Vagina (tissue), 2 donors: ENCODE measurements around the gene POFUT1. TPM values are rescaled to one million over a fixed set of nuclear protein-coding genes. Genes with fewer than 3 reads are reported as not detected.
A peak's percentile ranks its signal among the peaks of the same experiment; 100 is the strongest.

Experiments
- DNase-seq, 2 donors: peaks; one replicate each; pipeline ENCODE4 v3.0.0-alpha.2; 2017; ENCODE audit errors: extremely low spot score in 2 of 2
- H3K27ac ChIP-seq: fragments of 200-600 bp; sonication (generic); one replicate; pipeline ENCODE4 v1.5.1; 2019
- H3K27me3 ChIP-seq: fragments of 200-600 bp; sonication (generic); one replicate; pipeline ENCODE4 v1.5.1; 2019
- H3K36me3 ChIP-seq, 2 donors: fragments of 200-600 bp; sonication (generic); one replicate each; pipeline ENCODE4 v1.5.1; 2017 to 2019
- H3K4me1 ChIP-seq: fragments of 200-600 bp; sonication (generic); one replicate; pipeline ENCODE4 v1.5.1; 2019
- H3K4me3 ChIP-seq, 2 donors: fragments of 200-600 bp; sonication (generic); 1 replicate in 1 of 2; 2 replicates in 1 of 2; pipeline ENCODE4 v1.5.1; 2016 to 2019
- H3K9me3 ChIP-seq: fragments of 200-600 bp; sonication (generic); one replicate; pipeline ENCODE4 v1.5.1; 2019
- POLR2A ChIP-seq, 2 donors: fragments of 450-650 bp; IDR thresholded peaks; one replicate each; pipeline ENCODE4 v1.6.1; 2017; ENCODE audit warnings: antibody characterized with exemption in 2 of 2, mild to moderate bottlenecking in 2 of 2, moderate library complexity in 2 of 2
- POLR2AphosphoS5 ChIP-seq, 2 donors: sonication (generic); formaldehyde crosslinking; IDR thresholded peaks; one replicate each; pipeline ENCODE4 v1.9.0; 2017; ENCODE audit warnings: antibody characterized with exemption in 2 of 2, mild to moderate bottlenecking in 2 of 2, low read depth in 1 of 2; ENCODE audit not compliant: insufficient read depth in 1 of 2
- intact Hi-C: fragments of 100-400 bp; cut with DNase I; formaldehyde crosslinking; loops from one replicate; pipeline ENCODE4 v1.15.1; 2023
- total RNA-seq: library from RNA; depleted of rRNA; stranded (reverse); fragments of >200 nt; gene quantifications from one replicate; pipeline ENCODE4 v1.2.3, GENCODE V29; 2016
- TF ChIP-seq, protein P1 (sequence below), 3 experiments: fragments of 450-650 bp in 2 of 3; fragments of 200-600 bp in 1 of 3; sonication (generic) in 1 of 3; IDR thresholded peaks; one replicate each; pipeline ENCODE4 v1.5.1; 2017 to 2019; ENCODE audit warnings: antibody characterized with exemption in 3 of 3, mild to moderate bottlenecking in 2 of 3, moderate library complexity in 2 of 3

Gene POFUT1
- 27.7 TPM for total RNA-seq

DNA sequence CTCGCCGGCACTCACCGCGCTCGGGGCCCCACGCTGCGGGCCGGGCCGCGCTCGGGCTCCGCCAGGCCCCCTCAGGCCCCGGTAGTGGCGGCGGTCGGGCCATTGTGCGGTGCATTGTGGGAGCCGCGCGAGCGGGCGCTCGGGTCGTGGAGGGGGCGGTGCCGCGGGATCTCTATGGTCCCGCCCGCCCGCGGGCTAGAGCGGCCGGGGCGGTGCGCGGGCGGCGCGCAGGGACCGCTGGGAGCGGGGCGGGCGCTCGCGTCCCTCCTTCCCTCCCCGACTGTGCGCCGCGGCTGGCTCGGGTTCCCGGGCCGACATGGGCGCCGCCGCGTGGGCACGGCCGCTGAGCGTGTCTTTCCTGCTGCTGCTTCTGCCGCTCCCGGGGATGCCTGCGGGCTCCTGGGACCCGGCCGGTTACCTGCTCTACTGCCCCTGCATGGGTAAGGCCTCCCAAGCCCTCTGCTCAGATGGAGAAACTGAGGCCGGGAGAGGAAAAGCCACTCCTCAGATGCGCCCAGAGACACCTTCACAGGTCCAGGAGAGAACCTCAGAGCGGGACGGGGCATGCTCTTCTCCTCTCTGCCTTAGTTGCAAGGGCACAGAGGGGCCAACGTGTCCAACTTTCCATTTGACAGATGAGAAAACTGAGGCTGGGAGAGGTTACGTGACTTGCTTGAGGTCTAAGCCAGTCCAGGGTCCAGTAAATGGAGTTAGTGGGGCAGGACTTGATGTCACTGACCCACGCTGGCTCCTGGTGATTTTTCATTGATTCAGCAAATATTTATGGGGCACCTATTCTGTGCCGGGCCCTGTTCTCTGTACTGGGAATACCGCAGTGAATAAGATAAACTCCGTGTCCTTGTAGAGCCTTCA, at the start of gene POFUT1, which contains the start of gene PLAGL2:
Gene POFUT1 (plus strand): TSS at position 255 of the 873 bp plus-strand sequence. CDS start 62 bp downstream, at position 317.
Gene PLAGL2 (minus strand): TSS at position 118 of the 873 bp plus-strand sequence. CDS start 5,565 bp downstream, outside the sequence.
- TF ChIP-seq POLR2AphosphoS5 (IDR thresholded peaks at IDR 0.05; ENCODE audit: insufficient read depth in 1 of 2, low read depth in 1 of 2): peak in 1 of 2 donors; percentile 60
- TF ChIP-seq, protein P1, sequence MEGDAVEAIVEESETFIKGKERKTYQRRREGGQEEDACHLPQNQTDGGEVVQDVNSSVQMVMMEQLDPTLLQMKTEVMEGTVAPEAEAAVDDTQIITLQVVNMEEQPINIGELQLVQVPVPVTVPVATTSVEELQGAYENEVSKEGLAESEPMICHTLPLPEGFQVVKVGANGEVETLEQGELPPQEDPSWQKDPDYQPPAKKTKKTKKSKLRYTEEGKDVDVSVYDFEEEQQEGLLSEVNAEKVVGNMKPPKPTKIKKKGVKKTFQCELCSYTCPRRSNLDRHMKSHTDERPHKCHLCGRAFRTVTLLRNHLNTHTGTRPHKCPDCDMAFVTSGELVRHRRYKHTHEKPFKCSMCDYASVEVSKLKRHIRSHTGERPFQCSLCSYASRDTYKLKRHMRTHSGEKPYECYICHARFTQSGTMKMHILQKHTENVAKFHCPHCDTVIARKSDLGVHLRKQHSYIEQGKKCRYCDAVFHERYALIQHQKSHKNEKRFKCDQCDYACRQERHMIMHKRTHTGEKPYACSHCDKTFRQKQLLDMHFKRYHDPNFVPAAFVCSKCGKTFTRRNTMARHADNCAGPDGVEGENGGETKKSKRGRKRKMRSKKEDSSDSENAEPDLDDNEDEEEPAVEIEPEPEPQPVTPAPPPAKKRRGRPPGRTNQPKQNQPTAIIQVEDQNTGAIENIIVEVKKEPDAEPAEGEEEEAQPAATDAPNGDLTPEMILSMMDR (IDR thresholded peaks at IDR 0.05): no peak
- TF ChIP-seq POLR2A (IDR thresholded peaks at IDR 0.05): peak in 1 of 2 donors; percentile 48
- intact Hi-C loops: no loop called here
- H3K4me1 ChIP-seq: peaks cover 63% of the 10 kb centered on the region
- no peaks in the 10 kb centered on the region for H3K27me3 ChIP-seq
- H3K4me3 ChIP-seq: peak within 1 kb of the TSS; percentile 100
- peak within 1 kb of the TSS; percentile 96 for H3K27ac ChIP-seq
- no peaks in the 10 kb centered on the region for H3K36me3 ChIP-seq
- no peaks in the 10 kb centered on the region for H3K9me3 ChIP-seq
- no peak for DNase-seq

DNA sequence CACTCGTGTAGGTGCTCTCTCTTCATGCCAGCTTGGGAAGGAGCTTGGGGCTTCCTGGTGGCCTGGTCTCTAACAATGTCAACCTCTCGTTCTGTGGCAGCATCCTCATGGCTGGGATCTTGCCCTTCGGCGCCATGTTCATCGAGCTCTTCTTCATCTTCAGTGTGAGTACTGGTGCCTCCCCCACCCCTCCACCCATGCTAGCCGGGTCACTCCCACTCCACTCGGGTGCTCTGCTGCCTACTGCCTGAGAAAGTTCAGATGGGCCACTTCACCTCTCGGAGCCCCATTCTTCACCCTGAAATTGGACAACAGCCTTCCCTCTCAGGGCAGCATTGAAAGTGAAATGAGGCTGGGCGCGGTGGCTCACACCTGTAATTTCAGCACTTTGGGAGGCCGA, 49.3 kb upstream of the POFUT1 start:
- H3K9me3 ChIP-seq: no peaks in the 10 kb centered on the region
- no peak for DNase-seq
- intact Hi-C loops: loop anchor here (10.0 kb wide), 1 partner anchor 1036 kb away; no protein-coding TSS in a partner anchor
- no peaks in the 10 kb centered on the region for H3K27me3 ChIP-seq
- no peak overlapping the region for H3K4me3 ChIP-seq
- no peak overlapping the region for H3K27ac ChIP-seq
- TF ChIP-seq POLR2AphosphoS5 (IDR thresholded peaks at IDR 0.05; ENCODE audit: insufficient read depth in 1 of 2, low read depth in 1 of 2): no peak
- TF ChIP-seq, protein P1 (IDR thresholded peaks at IDR 0.05): no peak
- no peak for TF ChIP-seq POLR2A (IDR thresholded peaks at IDR 0.05)
- peaks cover 12% of the 10 kb centered on the region for H3K4me1 ChIP-seq
- peaks cover 0 to 75% of the 10 kb centered on the region in 2 donors for H3K36me3 ChIP-seq

DNA sequence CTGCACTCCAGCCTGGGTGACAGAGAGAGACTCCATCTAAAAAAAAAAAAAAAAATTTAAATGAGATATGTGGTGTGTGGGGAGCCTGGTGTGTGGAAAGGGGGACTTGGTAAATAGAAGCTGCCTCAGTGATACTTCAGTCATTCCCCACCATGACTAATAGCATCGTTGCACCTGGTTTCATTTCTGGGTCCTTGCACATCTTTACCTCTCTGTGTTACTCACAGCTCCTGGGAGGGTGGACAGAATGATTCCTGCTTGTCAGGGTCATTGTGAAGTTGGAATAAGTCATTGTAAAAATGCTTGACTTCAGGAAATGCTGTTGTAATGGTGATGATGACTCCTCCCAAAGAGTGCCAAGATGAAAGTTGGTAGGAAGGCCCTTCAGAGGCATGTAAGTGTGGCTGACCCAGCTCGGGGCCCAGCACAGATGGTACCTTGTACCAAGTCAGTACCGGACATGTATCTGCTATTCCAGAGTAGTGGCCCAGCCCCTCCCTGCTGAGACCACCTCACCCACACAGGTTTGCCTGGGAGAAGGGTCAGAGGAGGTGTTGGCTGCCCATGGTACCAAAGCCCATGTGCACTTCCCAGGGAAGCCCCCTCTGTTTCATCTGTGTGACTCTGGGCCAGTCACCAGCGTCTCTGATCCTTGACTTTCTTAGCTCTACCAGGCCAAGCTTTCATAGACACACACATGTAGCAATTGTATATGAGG, 48.6 kb upstream of the POFUT1 start:
- Histone ChIP-seq H3K27ac (no peak overlapping the region), H3K36me3 (peaks cover 0 to 74% of the 10 kb centered on the region in 2 donors), H3K4me1 (peaks cover 12% of the 10 kb centered on the region), H3K4me3 (no peak overlapping the region), H3K27me3 (no peaks in the 10 kb centered on the region), H3K9me3 (no peaks in the 10 kb centered on the region)
- DNase-seq: no peak
- intact Hi-C loops: loop anchor here (10.0 kb wide), 1 partner anchor 1036 kb away; no protein-coding TSS in a partner anchor
- TF ChIP-seq POLR2A (IDR thresholded peaks at IDR 0.05): no peak
- TF ChIP-seq, protein P1 (IDR thresholded peaks at IDR 0.05): no peak
- TF ChIP-seq POLR2AphosphoS5 (IDR thresholded peaks at IDR 0.05; ENCODE audit: insufficient read depth in 1 of 2, low read depth in 1 of 2): no peak

DNA sequence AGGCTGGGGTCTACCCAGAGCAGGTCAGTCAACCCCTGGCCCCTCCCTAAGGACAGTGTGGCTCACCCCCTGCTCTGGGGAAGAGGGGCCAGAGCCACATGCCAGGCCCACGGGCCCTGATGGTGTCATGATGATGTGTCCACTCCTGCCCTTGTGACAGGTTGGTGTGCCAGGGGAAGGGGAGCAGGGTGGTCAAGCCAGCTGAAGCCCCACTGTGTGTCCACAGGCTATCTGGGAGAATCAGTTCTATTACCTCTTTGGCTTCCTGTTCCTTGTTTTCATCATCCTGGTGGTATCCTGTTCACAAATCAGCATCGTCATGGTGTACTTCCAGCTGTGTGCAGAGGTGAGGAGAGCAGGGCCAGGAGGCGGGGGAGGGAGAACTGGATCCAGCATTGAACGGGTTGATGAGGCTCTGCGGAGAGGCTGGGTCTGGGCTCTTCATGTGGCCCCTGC, 47.9 kb upstream of the POFUT1 start:
- H3K27ac ChIP-seq: no peak overlapping the region
- no peak for TF ChIP-seq POLR2A (IDR thresholded peaks at IDR 0.05)
- TF ChIP-seq, protein P1 (IDR thresholded peaks at IDR 0.05): no peak
- no peak for TF ChIP-seq POLR2AphosphoS5 (IDR thresholded peaks at IDR 0.05; ENCODE audit: insufficient read depth in 1 of 2, low read depth in 1 of 2)
- no peaks in the 10 kb centered on the region for H3K27me3 ChIP-seq
- intact Hi-C loops: loop anchor here (10.0 kb wide), 1 partner anchor 1035 kb away; no protein-coding TSS in a partner anchor
- no peak overlapping the region for H3K4me3 ChIP-seq
- H3K9me3 ChIP-seq: no peaks in the 10 kb centered on the region
- H3K36me3 ChIP-seq: peaks cover 0 to 75% of the 10 kb centered on the region in 2 donors
- H3K4me1 ChIP-seq: peaks cover 9% of the 10 kb centered on the region
- DNase-seq: no peak
